Measurements from ENCODE around the gene MUC5AC.

The MUC5AC gene

GRCh38 chr11:1120532-1121330, 37.0 kb upstream of the MUC5AC start:
- no peak for DNase-seq (ENCODE audit: low read depth, low spot score)

GRCh38 chr11:1121331-1121812, 36.4 kb upstream of the MUC5AC start:
- no peak for DNase-seq (ENCODE audit: low read depth, low spot score)

- no peak for DNase-seq (ENCODE audit: low read depth, low spot score)
These were observed 35.7 kb upstream of the MUC5AC start for GRCh38 chr11:1121813-1122663.

- no peak for DNase-seq (ENCODE audit: low read depth, low spot score)
These were observed 35.1 kb upstream of the MUC5AC start for GRCh38 chr11:1122664-1123002.

GRCh38 chr11:1123970-1124369, 33.8 kb upstream of the MUC5AC start:
- DNase-seq (ENCODE audit: low read depth, low spot score), result no peak

GRCh38 chr11:1125803-1126202, 31.9 kb upstream of the MUC5AC start:
- DNase-seq (ENCODE audit: low read depth, low spot score), result no peak

- no peak for DNase-seq (ENCODE audit: low read depth, low spot score)
These were observed 31.2 kb upstream of the MUC5AC start for GRCh38 chr11:1126491-1126926.

GRCh38 chr11:1126935-1127663, 30.7 kb upstream of the MUC5AC start:
- no peak for DNase-seq (ENCODE audit: low read depth, low spot score)

- no peak for DNase-seq (ENCODE audit: low read depth, low spot score)
These were observed 30.0 kb upstream of the MUC5AC start for GRCh38 chr11:1127664-1128162.

GRCh38 chr11:1128311-1129142, 29.2 kb upstream of the MUC5AC start:
- no peak for DNase-seq (ENCODE audit: low read depth, low spot score)

- DNase-seq (ENCODE audit: low read depth, low spot score), result no peak
These were observed 28.6 kb upstream of the MUC5AC start for GRCh38 chr11:1129143-1129610.

GRCh38 chr11:1129611-1130160, 28.1 kb upstream of the MUC5AC start:
- no peak for DNase-seq (ENCODE audit: low read depth, low spot score)

GRCh38 chr11:1130276-1131032, 27.3 kb upstream of the MUC5AC start:
- DNase-seq (ENCODE audit: low read depth, low spot score), result no peak

GRCh38 chr11:1131033-1131911, 26.5 kb upstream of the MUC5AC start:
- no peak for DNase-seq (ENCODE audit: low read depth, low spot score)

GRCh38 chr11:1134848-1135445, 22.8 kb upstream of the MUC5AC start:
- DNase-seq (ENCODE audit: low read depth, low spot score), result no peak

- no peak for DNase-seq (ENCODE audit: low read depth, low spot score)
These were observed 19.7 kb upstream of the MUC5AC start for GRCh38 chr11:1138097-1138496.

GRCh38 chr11:1139441-1140083, 18.2 kb upstream of the MUC5AC start:
- DNase-seq (ENCODE audit: low read depth, low spot score), result no peak
